Chondrocyte (in vitro differentiated cells): Measurements from ENCODE around the gene TIMP4. TPM values are rescaled to one million over a fixed set of nuclear protein-coding genes. Genes with fewer than 3 reads are reported as not detected.

Experiments
- DNase-seq: peaks from one replicate; pipeline ENCODE4 v3.0.0; 2021; ENCODE audit warnings: mixed read lengths, low spot score
- H3K27ac Mint-ChIP-seq: one replicate; pipeline ENCODE4 v1.8.0; 2021; ENCODE audit warnings: mild to moderate bottlenecking, moderate library complexity, mixed read lengths; ENCODE audit not compliant: unreplicated experiment
- H3K27me3 Mint-ChIP-seq: 2 replicates; pipeline ENCODE4 v1.8.0; 2021; ENCODE audit warnings: low read depth, mixed read lengths
- H3K36me3 Mint-ChIP-seq: 2 replicates; pipeline ENCODE4 v1.8.0; 2021; ENCODE audit warnings: low read depth, mixed read lengths
- H3K4me1 Mint-ChIP-seq: 2 replicates; pipeline ENCODE4 v1.8.0; 2021; ENCODE audit warnings: low read depth, mild to moderate bottlenecking, mixed read lengths
- H3K4me3 Mint-ChIP-seq: one replicate; pipeline ENCODE4 v1.8.0; 2021; ENCODE audit warnings: mild to moderate bottlenecking, moderate library complexity, mixed read lengths; ENCODE audit not compliant: unreplicated experiment
- H3K9me3 Mint-ChIP-seq: 2 replicates; pipeline ENCODE4 v1.8.0; 2021; ENCODE audit warnings: low read depth, mixed read lengths
- long read RNA-seq: library from polyadenylated mRNA; stranded (forward); transcript quantifications from one replicate; pipeline ENCODE4 v2.0.0, GENCODE V29; 2021
- total RNA-seq: library from RNA; stranded (reverse); gene quantifications from 3 replicates; pipeline ENCODE4 v1.2.1, GENCODE V29; 2021
- TF ChIP-seq, protein P1 (sequence below): fragments of 200-600 bp; sonication (generic); IDR thresholded peaks from 2 replicates; pipeline ENCODE4 v1.5.0; 2021; ENCODE audit warnings: antibody characterized with exemption, mild to moderate bottlenecking, moderate library complexity

Gene TIMP4
- 31.3 to 41.6 TPM (median 31.9 TPM) in 3 replicates for total RNA-seq
- long read RNA-seq, transcript TIMP4-201 (5 exons, 1,650 nt): major isoform, 71 of 75 reads
- long read RNA-seq, partial matches to known transcripts: 3 of 75 reads
- long read RNA-seq, other reads (novel, unspliced or antisense): 1 of 75 reads

GRCh38 chr3:12158387-12159226 is at the start of gene TIMP4:
Gene TIMP4, minus strand, starts transcription at chr3:12158912. Its CDS starts 72 bp downstream, at chr3:12158840.
- H3K27ac Mint-ChIP-seq: peak within 1 kb of the TSS; percentile 91
- DNase-seq: peak; percentile 94
- H3K4me3 Mint-ChIP-seq: peak within 1 kb of the TSS; percentile 72
- no peaks in the 10 kb centered on the region for H3K27me3 Mint-ChIP-seq
- H3K4me1 Mint-ChIP-seq: peaks cover 54% of the 10 kb centered on the region
- TF ChIP-seq, protein P1, sequence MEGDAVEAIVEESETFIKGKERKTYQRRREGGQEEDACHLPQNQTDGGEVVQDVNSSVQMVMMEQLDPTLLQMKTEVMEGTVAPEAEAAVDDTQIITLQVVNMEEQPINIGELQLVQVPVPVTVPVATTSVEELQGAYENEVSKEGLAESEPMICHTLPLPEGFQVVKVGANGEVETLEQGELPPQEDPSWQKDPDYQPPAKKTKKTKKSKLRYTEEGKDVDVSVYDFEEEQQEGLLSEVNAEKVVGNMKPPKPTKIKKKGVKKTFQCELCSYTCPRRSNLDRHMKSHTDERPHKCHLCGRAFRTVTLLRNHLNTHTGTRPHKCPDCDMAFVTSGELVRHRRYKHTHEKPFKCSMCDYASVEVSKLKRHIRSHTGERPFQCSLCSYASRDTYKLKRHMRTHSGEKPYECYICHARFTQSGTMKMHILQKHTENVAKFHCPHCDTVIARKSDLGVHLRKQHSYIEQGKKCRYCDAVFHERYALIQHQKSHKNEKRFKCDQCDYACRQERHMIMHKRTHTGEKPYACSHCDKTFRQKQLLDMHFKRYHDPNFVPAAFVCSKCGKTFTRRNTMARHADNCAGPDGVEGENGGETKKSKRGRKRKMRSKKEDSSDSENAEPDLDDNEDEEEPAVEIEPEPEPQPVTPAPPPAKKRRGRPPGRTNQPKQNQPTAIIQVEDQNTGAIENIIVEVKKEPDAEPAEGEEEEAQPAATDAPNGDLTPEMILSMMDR: no peak
- no peaks in the 10 kb centered on the region for H3K9me3 Mint-ChIP-seq
- peaks cover 6% of the 10 kb centered on the region for H3K36me3 Mint-ChIP-seq

DNA sequence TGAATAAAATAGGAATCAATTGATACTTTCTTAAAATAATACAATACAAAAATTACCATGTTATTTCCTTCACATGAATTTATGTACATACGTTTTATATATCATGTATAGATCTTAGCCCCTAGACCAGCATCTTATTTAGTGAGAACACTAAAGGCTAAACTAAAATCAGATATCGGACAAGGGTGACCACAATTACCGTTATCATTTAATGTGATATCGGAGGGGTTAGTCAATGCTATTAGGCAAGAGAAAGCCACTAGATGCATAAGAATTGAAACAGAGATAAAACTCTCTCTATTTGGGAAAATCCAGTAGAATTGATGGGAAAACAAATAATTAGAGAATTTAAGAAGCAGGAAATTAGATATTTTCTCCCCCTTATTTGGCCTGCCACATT is 46.5 kb upstream of the TIMP4 start:
- no peak for DNase-seq
- H3K27ac Mint-ChIP-seq: no peak overlapping the region
- H3K36me3 Mint-ChIP-seq: peaks cover 3% of the 10 kb centered on the region
- TF ChIP-seq, protein P1: no peak
- no peak overlapping the region for H3K4me3 Mint-ChIP-seq
- H3K27me3 Mint-ChIP-seq: no peaks in the 10 kb centered on the region
- no peaks in the 10 kb centered on the region for H3K4me1 Mint-ChIP-seq
- peaks cover 12% of the 10 kb centered on the region for H3K9me3 Mint-ChIP-seq

DNA sequence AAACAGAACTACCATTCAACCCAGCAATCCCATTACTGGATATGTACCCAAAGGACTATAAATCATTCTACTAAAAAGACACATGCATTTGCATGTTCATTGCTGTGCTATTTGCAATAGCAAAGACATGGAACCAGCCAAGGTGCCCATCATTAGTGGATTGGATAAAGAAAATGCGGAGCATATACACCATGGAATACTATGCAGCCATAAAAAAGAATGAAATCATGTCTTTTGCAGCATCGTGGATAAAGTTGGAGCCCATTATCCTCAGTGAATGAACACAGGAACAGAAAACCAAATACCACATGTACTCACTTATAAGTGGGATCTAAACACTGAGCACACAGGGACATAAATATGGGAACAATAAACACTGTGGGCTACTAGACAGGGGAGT is 43.1 kb upstream of the TIMP4 start:
- peaks cover 10% of the 10 kb centered on the region for H3K4me1 Mint-ChIP-seq
- no peak overlapping the region for H3K27ac Mint-ChIP-seq
- H3K27me3 Mint-ChIP-seq: no peaks in the 10 kb centered on the region
- peaks cover 7% of the 10 kb centered on the region for H3K9me3 Mint-ChIP-seq
- TF ChIP-seq, protein P1: no peak
- no peak overlapping the region for H3K4me3 Mint-ChIP-seq
- no peak for DNase-seq
- H3K36me3 Mint-ChIP-seq: peaks cover 1% of the 10 kb centered on the region

GRCh38 chr3:12198301-12198700 is 39.6 kb upstream of the TIMP4 start:
- DNase-seq: no peak
- peaks cover 33% of the 10 kb centered on the region for H3K4me1 Mint-ChIP-seq
- H3K4me3 Mint-ChIP-seq: no peak overlapping the region
- H3K27ac Mint-ChIP-seq: no peak overlapping the region
- H3K9me3 Mint-ChIP-seq: no peaks in the 10 kb centered on the region
- H3K27me3 Mint-ChIP-seq: no peaks in the 10 kb centered on the region
- no peaks in the 10 kb centered on the region for H3K36me3 Mint-ChIP-seq
- TF ChIP-seq, protein P1: no peak

- no peak for DNase-seq
- no peak overlapping the region for H3K4me3 Mint-ChIP-seq
- TF ChIP-seq, protein P1: no peak
- no peaks in the 10 kb centered on the region for H3K27me3 Mint-ChIP-seq
- H3K27ac Mint-ChIP-seq: no peak overlapping the region
- H3K9me3 Mint-ChIP-seq: no peaks in the 10 kb centered on the region
- peaks cover 42% of the 10 kb centered on the region for H3K4me1 Mint-ChIP-seq
- no peaks in the 10 kb centered on the region for H3K36me3 Mint-ChIP-seq
These were observed 38.8 kb upstream of the TIMP4 start for GRCh38 chr3:12197475-12197874.
